CD4-positive, alpha-beta memory T cell (primary cell): ENCODE measurements around the gene MAP4. TPM values are rescaled to one million over a fixed set of nuclear protein-coding genes. Genes with fewer than 3 reads are reported as not detected.

ENCODE experiments used
- CTCF ChIA-PET: fragments of 350-600 bp; sonication (Branson Sonifier 250); formaldehyde crosslinking; loops from one replicate; lab custom pipeline; 2021; ENCODE audit warnings: inconsistent platforms; ENCODE audit not compliant: partially characterized antibody; lab: Charles Lee
- POLR2A ChIA-PET: fragments of 350-600 bp; sonication (Branson Sonifier 250); formaldehyde crosslinking; loops from one replicate; lab custom pipeline; 2021; ENCODE audit not compliant: partially characterized antibody; lab: Charles Lee
- DNase-seq, 5 donors: peaks; one replicate each; pipeline versions ENCODE4 v3.0.0 to v3.0.0-alpha.2; 2020 to 2022; ENCODE audit warnings: mixed read lengths in 1 of 5
- H3K27ac ChIP-seq: one replicate; pipeline ENCODE4 v1.7.0; 2013; ENCODE audit warnings: low read depth, low read length
- H3K27me3 ChIP-seq: 2 replicates; pipeline ENCODE4 v1.7.0; 2013; ENCODE audit warnings: mild to moderate bottlenecking, low read length, moderate library complexity; ENCODE audit not compliant: insufficient read depth
- H3K36me3 ChIP-seq: 2 replicates; pipeline ENCODE4 v1.7.0; 2013; ENCODE audit warnings: mild to moderate bottlenecking, low read length, moderate library complexity; ENCODE audit not compliant: insufficient read depth
- H3K4me1 ChIP-seq: 2 replicates; pipeline ENCODE4 v1.7.0; 2013; ENCODE audit warnings: mild to moderate bottlenecking, low read length, moderate library complexity; ENCODE audit not compliant: insufficient read depth
- H3K4me3 ChIP-seq, 2 donors: one replicate each; pipeline ENCODE4 v1.7.0; 2013; ENCODE audit warnings: low read length in 2 of 2, mild to moderate bottlenecking in 1 of 2
- H3K9me3 ChIP-seq, 2 donors: one replicate each; pipeline ENCODE4 v1.7.0; 2013; ENCODE audit warnings: low read length in 2 of 2, control low read depth in 1 of 2; ENCODE audit not compliant: control insufficient read depth in 1 of 2
- H3K27ac Mint-ChIP-seq, 7 donors: one replicate each; pipeline ENCODE4 v1.8.0; 2020 to 2021; ENCODE audit warnings: mixed read lengths in 7 of 7, mild to moderate bottlenecking in 6 of 7, inconsistent platforms in 3 of 7, moderate library complexity in 3 of 7
- H3K27me3 Mint-ChIP-seq, 2 donors: one replicate each; pipeline ENCODE4 v1.8.0; 2020 to 2021; ENCODE audit warnings: mixed read lengths in 2 of 2
- H3K36me3 Mint-ChIP-seq, 2 donors: one replicate each; pipeline ENCODE4 v1.8.0; 2020 to 2021; ENCODE audit warnings: mixed read lengths in 2 of 2, inconsistent platforms in 1 of 2, mild to moderate bottlenecking in 1 of 2
- H3K4me1 Mint-ChIP-seq, 4 donors: one replicate each; pipeline ENCODE4 v1.8.0; 2020 to 2021; ENCODE audit warnings: mixed read lengths in 4 of 4, mild to moderate bottlenecking in 1 of 4
- H3K4me3 Mint-ChIP-seq, 8 donors: one replicate each; pipeline ENCODE4 v1.8.0; 2020 to 2021; ENCODE audit warnings: mixed read lengths in 8 of 8, mild to moderate bottlenecking in 7 of 8, moderate library complexity in 6 of 8, inconsistent platforms in 3 of 8
- H3K9me3 Mint-ChIP-seq, 8 donors: one replicate each; pipeline ENCODE4 v1.8.0; 2020 to 2021; ENCODE audit warnings: mixed read lengths in 8 of 8, mild to moderate bottlenecking in 5 of 8, inconsistent platforms in 3 of 8, moderate library complexity in 1 of 8
- intact Hi-C: fragments of 100-400 bp; cut with micrococcal nuclease; formaldehyde crosslinking; loops from one replicate; pipeline ENCODE4 v1.15.1; 2023
- polyA plus RNA-seq, 2 donors: library from polyadenylated mRNA; unstranded; fragments of 300-500 nt; fragmentation: Illumina TruSeq; gene quantifications; one replicate each; pipeline ENCODE4 v1.2.3, GENCODE V29; 2021
- total RNA-seq, 2 experiments: library from RNA; stranded (reverse); gene quantifications; one replicate each; pipeline ENCODE4 v1.2.3, GENCODE V29; 2021

MAP4 gene
- total and polyA plus RNA-seq, 4 experiments from 2014 or later, result 4.4 to 72.6 (median 67.8) TPM

DNA sequence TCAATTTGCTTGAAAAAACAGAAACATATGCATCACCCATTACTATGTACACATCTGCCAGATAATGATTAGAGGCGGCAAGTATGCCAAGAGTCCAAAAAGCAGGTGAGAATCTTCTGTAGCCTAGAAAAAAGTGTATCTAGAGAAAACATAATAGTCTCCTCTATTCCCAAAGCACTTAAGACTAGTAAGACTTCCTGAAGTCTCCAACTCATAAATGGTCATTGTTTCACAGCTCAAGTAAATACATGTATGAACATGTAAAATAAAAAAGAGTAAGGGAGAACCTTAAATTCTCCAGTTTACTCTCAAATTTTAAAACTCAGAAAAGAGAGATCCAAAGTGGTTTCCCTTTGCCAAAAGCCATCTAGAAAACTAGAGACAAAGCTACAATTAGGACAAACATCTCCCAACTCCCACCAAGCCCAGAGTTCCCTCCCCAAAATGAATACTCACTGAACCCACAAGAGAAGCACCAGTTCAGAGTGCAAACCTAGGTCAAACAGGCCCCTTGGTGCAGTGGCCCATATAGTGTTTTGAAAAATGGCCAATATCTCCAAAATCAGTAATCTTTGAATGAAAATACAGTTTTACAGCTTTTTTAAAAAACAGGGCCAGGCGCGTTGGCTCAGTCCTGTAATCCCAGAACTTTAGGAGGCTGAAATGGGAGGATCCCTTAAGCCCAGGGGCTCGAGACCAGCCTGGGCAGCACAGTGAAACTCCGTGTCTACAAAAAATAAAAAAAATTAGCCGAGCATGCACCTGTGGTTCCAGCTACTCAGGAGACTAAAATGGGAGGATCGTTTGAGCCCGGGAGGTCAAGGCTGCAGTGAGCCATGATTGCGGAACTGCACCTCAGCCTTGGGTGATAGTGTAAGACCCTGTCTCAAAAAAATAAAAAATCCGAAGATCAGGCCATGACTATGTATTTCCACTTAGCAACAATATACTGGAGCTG lies 11.0 kb upstream of the MAP4 start:
- Histone ChIP-seq H3K27me3 (no peaks in the 10 kb centered on the region), H3K27ac (no peak overlapping the region), H3K9me3 (no peaks in the 10 kb centered on the region), H3K4me3 (no peak overlapping the region), H3K36me3 (no peaks in the 10 kb centered on the region), H3K4me1 (no peaks in the 10 kb centered on the region)
- ChIA-PET CTCF (interaction anchor here (0.8 kb wide), 1 partner anchor 226 kb away, joined by 3 read pairs; no protein-coding TSS in a partner anchor), POLR2A (no interaction called here)
- H3K27ac Mint-ChIP-seq, result no peak overlapping the region
- H3K36me3 Mint-ChIP-seq, result peaks cover 0 to 3% of the 10 kb centered on the region in 2 donors
- no peak for DNase-seq
- H3K4me1 Mint-ChIP-seq, result peaks cover 10 to 42% (median 20%) of the 10 kb centered on the region in 4 donors
- H3K27me3 Mint-ChIP-seq, result no peaks in the 10 kb centered on the region
- intact Hi-C loops, result no loop called here
- no peaks in the 10 kb centered on the region for H3K9me3 Mint-ChIP-seq
- H3K4me3 Mint-ChIP-seq, result no peak overlapping the region

DNA sequence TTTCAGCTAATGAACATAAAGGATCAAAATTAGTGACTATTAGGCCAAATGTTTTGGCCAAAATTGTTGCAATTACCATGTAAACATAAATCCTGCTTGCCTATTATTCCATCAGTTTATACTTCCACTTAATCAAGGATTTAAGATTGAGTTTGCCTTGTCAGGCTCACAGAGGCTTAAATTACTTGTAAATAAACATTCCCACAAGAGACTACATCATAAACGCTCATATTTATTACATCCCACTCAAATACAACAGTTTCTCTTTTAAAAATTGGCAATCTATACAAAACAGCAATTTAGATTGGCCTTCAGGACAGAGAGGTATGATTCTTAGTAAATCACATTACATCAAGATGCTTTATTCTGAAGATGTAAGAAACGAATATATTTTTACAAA lies 9.9 kb upstream of the MAP4 start:
- H3K27me3 ChIP-seq, result no peaks in the 10 kb centered on the region
- H3K4me1 Mint-ChIP-seq, result peaks cover 6 to 42% (median 22%) of the 10 kb centered on the region in 4 donors
- H3K4me1 ChIP-seq, result no peaks in the 10 kb centered on the region
- peaks cover 0 to 3% of the 10 kb centered on the region in 2 donors for H3K36me3 Mint-ChIP-seq
- no peaks in the 10 kb centered on the region for H3K9me3 Mint-ChIP-seq
- H3K27ac ChIP-seq, result no peak overlapping the region
- CTCF ChIA-PET, result no interaction called here
- no peak for DNase-seq
- H3K36me3 ChIP-seq, result no peaks in the 10 kb centered on the region
- intact Hi-C loops, result no loop called here
- H3K4me3 Mint-ChIP-seq, result no peak overlapping the region
- H3K27me3 Mint-ChIP-seq, result no peaks in the 10 kb centered on the region
- H3K9me3 ChIP-seq, result no peaks in the 10 kb centered on the region
- no peak overlapping the region for H3K4me3 ChIP-seq
- H3K27ac Mint-ChIP-seq, result no peak overlapping the region
- POLR2A ChIA-PET, result no interaction called here

DNA sequence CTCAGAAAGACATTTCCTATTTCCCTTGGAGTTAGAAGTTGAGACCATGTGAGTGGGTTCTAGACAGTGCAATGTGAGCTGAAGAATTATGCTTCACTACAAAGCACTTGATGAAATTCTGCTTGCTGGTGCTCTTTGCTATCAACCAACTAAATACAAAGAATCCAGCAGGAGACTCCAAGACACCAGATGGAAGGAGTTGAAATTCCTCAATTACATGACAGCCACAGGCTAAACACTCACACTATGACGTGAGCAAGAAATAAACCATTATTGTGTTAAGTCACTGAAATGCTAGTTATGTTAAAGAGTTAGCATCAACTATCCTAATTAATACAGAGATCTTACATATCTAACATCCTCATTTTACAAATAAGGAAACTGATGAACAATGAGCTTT lies 8.2 kb upstream of the MAP4 start:
- Histone ChIP-seq H3K4me1 (no peaks in the 10 kb centered on the region), H3K27me3 (no peaks in the 10 kb centered on the region), H3K9me3 (no peaks in the 10 kb centered on the region), H3K4me3 (no peak overlapping the region), H3K36me3 (no peaks in the 10 kb centered on the region), H3K27ac (no peak overlapping the region)
- no peaks in the 10 kb centered on the region for H3K27me3 Mint-ChIP-seq
- H3K4me3 Mint-ChIP-seq, result no peak overlapping the region
- no peaks in the 10 kb centered on the region for H3K9me3 Mint-ChIP-seq
- no peak for DNase-seq
- intact Hi-C loops, result no loop called here
- peaks cover 0 to 3% of the 10 kb centered on the region in 2 donors for H3K36me3 Mint-ChIP-seq
- H3K4me1 Mint-ChIP-seq, result peaks cover 10 to 43% (median 21%) of the 10 kb centered on the region in 4 donors
- no peak overlapping the region for H3K27ac Mint-ChIP-seq
- ChIA-PET POLR2A (no interaction called here), CTCF (no interaction called here)

DNA sequence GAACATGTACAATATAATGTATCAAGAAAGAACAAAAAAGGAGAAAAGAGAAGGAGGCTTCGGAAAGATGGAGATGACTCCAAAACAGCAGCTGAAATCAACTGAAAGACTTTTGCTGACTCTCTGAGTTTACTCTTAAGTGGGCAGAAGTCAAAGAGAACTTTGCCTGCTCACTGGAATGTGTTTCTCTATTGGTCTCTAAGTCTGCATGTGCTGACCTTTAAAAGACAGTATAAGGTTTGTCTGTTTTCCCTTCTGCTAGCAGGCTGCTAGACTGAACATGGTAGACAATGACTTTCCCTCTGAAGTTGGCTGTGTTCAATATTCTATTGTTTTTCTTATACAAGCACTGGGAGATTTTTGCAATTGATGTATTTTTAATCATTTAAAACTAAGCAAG lies 7.2 kb upstream of the MAP4 start:
- Histone ChIP-seq H3K27me3 (no peaks in the 10 kb centered on the region), H3K4me1 (no peaks in the 10 kb centered on the region), H3K27ac (no peak overlapping the region), H3K4me3 (no peak overlapping the region), H3K9me3 (no peaks in the 10 kb centered on the region), H3K36me3 (no peaks in the 10 kb centered on the region)
- H3K36me3 Mint-ChIP-seq, result peaks cover 0 to 3% of the 10 kb centered on the region in 2 donors
- peaks cover 15 to 48% (median 22%) of the 10 kb centered on the region in 4 donors for H3K4me1 Mint-ChIP-seq
- intact Hi-C loops, result no loop called here
- ChIA-PET CTCF (no interaction called here), POLR2A (no interaction called here)
- no peaks in the 10 kb centered on the region for H3K9me3 Mint-ChIP-seq
- no peak for DNase-seq
- no peaks in the 10 kb centered on the region for H3K27me3 Mint-ChIP-seq
- H3K27ac Mint-ChIP-seq, result peak overlapping the region in 1 of 7 donors; percentile 29
- H3K4me3 Mint-ChIP-seq, result no peak overlapping the region

DNA sequence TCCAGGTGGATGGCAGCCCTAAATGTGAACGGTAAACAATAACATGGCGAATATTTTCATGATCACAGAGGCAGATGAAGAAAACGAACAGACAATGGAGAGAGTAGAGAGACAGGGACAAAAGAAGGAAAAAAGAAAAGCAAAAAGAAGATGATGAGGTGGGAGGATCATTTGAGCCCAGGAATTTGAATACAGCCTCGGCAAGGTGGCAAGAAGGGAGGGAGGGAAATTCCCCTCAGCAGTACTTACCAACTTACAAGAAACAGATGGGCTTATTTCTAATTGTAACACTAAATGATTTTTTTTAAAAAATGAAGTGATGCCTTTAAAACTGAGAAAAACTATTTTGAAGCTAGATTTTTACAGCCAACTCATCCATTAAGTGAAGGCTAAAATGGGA lies 6.0 kb upstream of the MAP4 start:
- no peaks in the 10 kb centered on the region for H3K36me3 Mint-ChIP-seq
- peaks cover 20 to 48% (median 26%) of the 10 kb centered on the region in 4 donors for H3K4me1 Mint-ChIP-seq
- H3K4me3 ChIP-seq, result no peak overlapping the region
- intact Hi-C loops, result no loop called here
- no peaks in the 10 kb centered on the region for H3K36me3 ChIP-seq
- H3K9me3 Mint-ChIP-seq, result no peaks in the 10 kb centered on the region
- peak overlapping the region in 1 of 7 donors; percentile 86 for H3K27ac Mint-ChIP-seq
- H3K9me3 ChIP-seq, result no peaks in the 10 kb centered on the region
- ChIA-PET POLR2A (no interaction called here), CTCF (no interaction called here)
- H3K27me3 ChIP-seq, result no peaks in the 10 kb centered on the region
- H3K4me3 Mint-ChIP-seq, result no peak overlapping the region
- no peak overlapping the region for H3K27ac ChIP-seq
- DNase-seq, result no peak
- peaks cover 2% of the 10 kb centered on the region for H3K4me1 ChIP-seq
- H3K27me3 Mint-ChIP-seq, result no peaks in the 10 kb centered on the region

DNA sequence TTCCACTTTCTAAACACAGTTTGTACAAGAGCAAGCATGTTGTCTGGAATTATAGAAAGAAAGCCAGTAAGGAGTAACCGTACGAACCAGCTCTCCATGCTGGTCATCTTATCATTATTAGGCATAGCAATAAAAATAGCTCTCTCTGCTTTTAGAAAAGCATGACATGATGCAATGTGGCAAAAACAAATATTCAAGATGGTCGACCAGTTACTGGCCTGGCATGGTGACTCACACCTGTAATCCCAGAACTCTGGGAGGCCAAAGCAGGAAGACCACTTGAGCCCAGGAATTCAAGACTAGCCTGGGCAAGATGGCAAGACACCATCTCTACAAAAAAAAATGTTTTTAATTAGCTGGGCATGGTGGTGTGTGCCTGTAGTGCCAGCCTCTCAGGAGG lies 2.6 kb upstream of the MAP4 start:
- Mint-ChIP-seq H3K9me3 (no peaks in the 10 kb centered on the region), H3K4me1 (peaks cover 37 to 65% (median 48%) of the 10 kb centered on the region in 4 donors), H3K27me3 (no peaks in the 10 kb centered on the region), H3K4me3 (peak overlapping the region in 1 of 8 donors; percentile 7), H3K36me3 (no peaks in the 10 kb centered on the region), H3K27ac (peak overlapping the region in 4 of 7 donors; percentile 12 to 40 (median 28))
- Histone ChIP-seq H3K4me1 (peaks cover 30% of the 10 kb centered on the region), H3K27ac (no peak overlapping the region), H3K27me3 (no peaks in the 10 kb centered on the region), H3K36me3 (no peaks in the 10 kb centered on the region), H3K9me3 (no peaks in the 10 kb centered on the region), H3K4me3 (no peak overlapping the region)
- intact Hi-C loops, result no loop called here
- POLR2A ChIA-PET, result no interaction called here
- CTCF ChIA-PET, result no interaction called here
- DNase-seq, result no peak

DNA sequence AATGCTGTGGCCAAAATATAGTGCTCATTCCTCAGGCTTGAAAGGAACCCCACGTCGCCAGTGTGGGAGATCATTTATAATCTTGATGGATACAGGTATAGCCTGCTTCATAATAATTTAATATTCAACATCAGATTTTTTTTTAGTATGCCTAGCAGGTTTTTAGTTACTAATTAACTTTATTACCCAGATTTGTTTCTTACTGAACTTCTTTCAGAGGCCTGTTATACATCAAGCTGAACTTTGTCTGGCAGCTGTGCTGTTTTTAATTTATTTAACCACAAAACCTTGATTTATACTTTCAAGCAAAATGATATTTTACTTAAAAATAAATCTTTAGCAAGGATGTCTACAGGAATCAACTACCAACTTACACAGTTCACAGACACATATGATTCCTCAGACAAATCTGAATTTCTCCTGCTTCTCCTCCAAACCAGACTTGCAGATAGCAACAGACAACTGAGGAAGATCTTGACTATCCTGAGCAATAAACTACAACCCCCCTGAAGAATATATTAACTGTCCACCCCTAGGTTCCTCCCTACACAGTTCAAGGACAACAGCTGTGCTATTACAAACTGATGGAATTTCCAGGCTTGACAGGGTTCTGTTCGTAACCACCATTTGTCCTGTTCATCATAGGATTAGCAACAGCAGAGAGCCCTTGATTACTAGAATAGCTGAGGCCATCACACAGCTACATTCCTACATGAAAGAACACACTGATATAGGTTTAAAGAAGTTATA lies 610 bp downstream of the MAP4 start:
- H3K9me3 ChIP-seq, result no peaks in the 10 kb centered on the region
- Mint-ChIP-seq H3K9me3 (peaks cover 0 to 2% (median 0%) of the 10 kb centered on the region in 8 donors), H3K36me3 (no peaks in the 10 kb centered on the region), H3K4me3 (peak overlapping the region in 1 of 8 donors; percentile 31), H3K4me1 (peaks cover 35 to 60% (median 50%) of the 10 kb centered on the region in 4 donors), H3K27me3 (no peaks in the 10 kb centered on the region), H3K27ac (peak overlapping the region in 5 of 7 donors; percentile 7 to 91 (median 32))
- H3K4me3 ChIP-seq, result no peak overlapping the region
- no peak for DNase-seq
- intact Hi-C loops, result no loop called here
- peaks cover 40% of the 10 kb centered on the region for H3K4me1 ChIP-seq
- POLR2A ChIA-PET, result interaction anchor here (1.2 kb wide), 1 partner anchor 73 kb away, joined by 3 read pairs; no protein-coding TSS in a partner anchor
- no peaks in the 10 kb centered on the region for H3K36me3 ChIP-seq
- H3K27me3 ChIP-seq, result no peaks in the 10 kb centered on the region
- CTCF ChIA-PET, result no interaction called here
- H3K27ac ChIP-seq, result no peak overlapping the region
